Osteoblast (primary cell): ENCODE results near the gene TAF5L. TPM values are rescaled to one million over a fixed set of nuclear protein-coding genes. Genes with fewer than 3 reads are reported as not detected.

Experiments used
- DNase-seq: peaks from one replicate; pipeline ENCODE4 v3.0.0; 2011; ENCODE audit warnings: low spot score, mixed read lengths; ENCODE audit not compliant: insufficient read length; ENCODE audit errors: missing footprints
- H2AFZ ChIP-seq: 2 replicates; pipeline ENCODE4 v1.6.0; 2011; ENCODE audit warnings: mild to moderate bottlenecking, low read length
- H3K27ac ChIP-seq: 2 replicates; pipeline ENCODE4 v1.5.1; 2011; ENCODE audit warnings: mild to moderate bottlenecking, low read depth, low read length, moderate library complexity
- H3K27me3 ChIP-seq: 2 replicates; pipeline ENCODE4 v1.6.0; 2012; ENCODE audit warnings: mild to moderate bottlenecking, control low read depth, inconsistent platforms, low read length, moderate library complexity; ENCODE audit not compliant: insufficient read depth
- H3K36me3 ChIP-seq: 2 replicates; pipeline ENCODE4 v1.5.1; 2011; ENCODE audit warnings: mild to moderate bottlenecking, low read length, control low read depth, moderate library complexity; ENCODE audit not compliant: insufficient read depth
- H3K4me1 ChIP-seq: 2 replicates; pipeline ENCODE4 v1.5.1; 2011; ENCODE audit warnings: mild to moderate bottlenecking, low read length, control low read depth, moderate library complexity; ENCODE audit not compliant: insufficient read depth
- H3K4me2 ChIP-seq: 2 replicates; pipeline ENCODE4 v1.6.0; 2011; ENCODE audit warnings: mild to moderate bottlenecking, low read length; ENCODE audit not compliant: insufficient read depth
- H3K4me3 ChIP-seq: fragments of 200-600 bp; sonication (generic); 3 replicates; pipeline ENCODE4 v1.5.1; 2012; ENCODE audit warnings: mild to moderate bottlenecking, low read length, inconsistent platforms; ENCODE audit not compliant: insufficient read depth
- H3K79me2 ChIP-seq: 2 replicates; pipeline ENCODE4 v1.6.0; 2012; ENCODE audit warnings: mild to moderate bottlenecking, low read length, control low read depth, inconsistent platforms; ENCODE audit not compliant: insufficient read depth
- H3K9me3 ChIP-seq: 2 replicates; pipeline ENCODE4 v1.5.1; 2011; ENCODE audit warnings: low read depth, low read length, control low read depth
- H4K20me1 ChIP-seq: 2 replicates; pipeline ENCODE4 v1.6.0; 2012; ENCODE audit warnings: mild to moderate bottlenecking, low read length, control low read depth; ENCODE audit not compliant: insufficient read depth
- total RNA-seq: library from RNA; depleted of rRNA; stranded (reverse); fragments of >200 nt; gene quantifications from 2 replicates; pipeline ENCODE4 v1.2.3, GENCODE V29; 2012
- TF ChIP-seq, protein P1 (sequence below): IDR thresholded peaks from 2 replicates; pipeline ENCODE4 v1.5.1; 2011; ENCODE audit warnings: mild to moderate bottlenecking, low read depth, low read length, moderate library complexity; ENCODE audit errors: extremely low read depth

The TAF5L gene
- total RNA-seq, 1 donor: 13.4 TPM

GRCh38 chr1:229664133-229664689, 38.3 kb upstream of the TAF5L start:
- Histone ChIP-seq H3K4me2 (no peak overlapping the region), H2AFZ (no peak overlapping the region)

GRCh38 chr1:229661897-229662296, 36.0 kb upstream of the TAF5L start:
- H3K9me3 ChIP-seq: no peaks in the 10 kb centered on the region
- no peak for DNase-seq
- peak overlapping the region; percentile 17 for H3K27ac ChIP-seq
- no peak overlapping the region for H2AFZ ChIP-seq
- no peaks in the 10 kb centered on the region for H4K20me1 ChIP-seq
- TF ChIP-seq, protein P1, sequence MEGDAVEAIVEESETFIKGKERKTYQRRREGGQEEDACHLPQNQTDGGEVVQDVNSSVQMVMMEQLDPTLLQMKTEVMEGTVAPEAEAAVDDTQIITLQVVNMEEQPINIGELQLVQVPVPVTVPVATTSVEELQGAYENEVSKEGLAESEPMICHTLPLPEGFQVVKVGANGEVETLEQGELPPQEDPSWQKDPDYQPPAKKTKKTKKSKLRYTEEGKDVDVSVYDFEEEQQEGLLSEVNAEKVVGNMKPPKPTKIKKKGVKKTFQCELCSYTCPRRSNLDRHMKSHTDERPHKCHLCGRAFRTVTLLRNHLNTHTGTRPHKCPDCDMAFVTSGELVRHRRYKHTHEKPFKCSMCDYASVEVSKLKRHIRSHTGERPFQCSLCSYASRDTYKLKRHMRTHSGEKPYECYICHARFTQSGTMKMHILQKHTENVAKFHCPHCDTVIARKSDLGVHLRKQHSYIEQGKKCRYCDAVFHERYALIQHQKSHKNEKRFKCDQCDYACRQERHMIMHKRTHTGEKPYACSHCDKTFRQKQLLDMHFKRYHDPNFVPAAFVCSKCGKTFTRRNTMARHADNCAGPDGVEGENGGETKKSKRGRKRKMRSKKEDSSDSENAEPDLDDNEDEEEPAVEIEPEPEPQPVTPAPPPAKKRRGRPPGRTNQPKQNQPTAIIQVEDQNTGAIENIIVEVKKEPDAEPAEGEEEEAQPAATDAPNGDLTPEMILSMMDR: no peak
- H3K4me2 ChIP-seq: no peak overlapping the region
- no peaks in the 10 kb centered on the region for H3K79me2 ChIP-seq
- no peaks in the 10 kb centered on the region for H3K27me3 ChIP-seq
- peaks cover 30% of the 10 kb centered on the region for H3K36me3 ChIP-seq
- no peak overlapping the region for H3K4me3 ChIP-seq
- H3K4me1 ChIP-seq: no peaks in the 10 kb centered on the region

More at GRCh38 chr1:229664133-229664689, 38.3 kb upstream of the TAF5L start:
- TF ChIP-seq, protein P1: no peak
- Histone ChIP-seq H4K20me1 (no peaks in the 10 kb centered on the region), H3K79me2 (no peaks in the 10 kb centered on the region), H3K9me3 (no peaks in the 10 kb centered on the region), H3K27ac (no peak overlapping the region), H3K36me3 (peaks cover 13% of the 10 kb centered on the region), H3K4me3 (no peak overlapping the region), H3K27me3 (no peaks in the 10 kb centered on the region), H3K4me1 (no peaks in the 10 kb centered on the region)
- DNase-seq: no peak

GRCh38 chr1:229661022-229661877, 35.3 kb upstream of the TAF5L start:
- no peaks in the 10 kb centered on the region for H3K9me3 ChIP-seq
- H3K4me3 ChIP-seq: no peak overlapping the region
- H3K36me3 ChIP-seq: peaks cover 34% of the 10 kb centered on the region
- H3K27me3 ChIP-seq: no peaks in the 10 kb centered on the region
- H3K4me2 ChIP-seq: no peak overlapping the region
- H3K27ac ChIP-seq: peak overlapping the region; percentile 17
- H2AFZ ChIP-seq: no peak overlapping the region
- no peaks in the 10 kb centered on the region for H3K4me1 ChIP-seq
- H4K20me1 ChIP-seq: no peaks in the 10 kb centered on the region
- no peaks in the 10 kb centered on the region for H3K79me2 ChIP-seq
- TF ChIP-seq, protein P1: peak; percentile 89
- DNase-seq: peak; percentile 92
